PC-9 (cell line): ENCODE results near the gene RENBP. TPM values are rescaled to one million over a fixed set of nuclear protein-coding genes. Genes with fewer than 3 reads are reported as not detected.

Experiments used
- BruUV-seq: library from RNA; stranded (reverse); fragments of 400-500 nt; replicated peaks from 2 replicates; lab custom pipeline; 2021; lab: Mats Ljungman, UMichigan
- CTCF ChIA-PET: fragments of 300-600 bp; sonication (Branson Sonifier 250); formaldehyde crosslinking; loops from one replicate; lab custom pipeline; 2022; ENCODE audit warnings: antibody characterized with exemption; lab: Charles Lee
- POLR2A ChIA-PET: fragments of 300-600 bp; sonication (Branson Sonifier 250); formaldehyde crosslinking; loops from one replicate; lab custom pipeline; 2022; ENCODE audit warnings: antibody characterized with exemption; ENCODE audit not compliant: unreplicated experiment; lab: Charles Lee
- DNase-seq, 2 experiments: peaks; one replicate each; pipeline versions ENCODE4 v3.0.0 to v3.0.0-alpha.2; 2015 to 2022; ENCODE audit warnings: mixed read lengths in 1 of 2
- H2AFZ ChIP-seq: fragments of 200-600 bp; sonication (generic); 2 replicates; pipeline ENCODE4 v1.8.1; 2017; ENCODE audit warnings: antibody characterized with exemption
- H3F3A ChIP-seq: fragments of 200-600 bp; sonication (generic); 2 replicates; pipeline ENCODE4 v1.8.1; 2017; ENCODE audit warnings: antibody characterized with exemption, mild to moderate bottlenecking, low read depth; ENCODE audit not compliant: insufficient read depth
- H3K27ac ChIP-seq: fragments of 200-600 bp; sonication (generic); 2 replicates; pipeline ENCODE4 v1.6.1; 2016; ENCODE audit warnings: mixed run types
- H3K27me3 ChIP-seq: fragments of 200-600 bp; sonication (generic); 2 replicates; pipeline ENCODE4 v1.6.1; 2016; ENCODE audit warnings: low read depth, mixed run types; ENCODE audit not compliant: insufficient read depth
- H3K36me3 ChIP-seq: fragments of 200-600 bp; sonication (generic); 2 replicates; pipeline ENCODE4 v1.6.1; 2016; ENCODE audit warnings: low read depth, mixed run types
- H3K4me1 ChIP-seq: fragments of 200-600 bp; sonication (generic); replicated peaks from 2 replicates; pipeline ENCODE4 v1.6.1; 2016; ENCODE audit warnings: mixed run types; ENCODE audit not compliant: insufficient read depth
- H3K4me2 ChIP-seq: fragments of 200-600 bp; sonication (generic); 2 replicates; pipeline ENCODE4 v1.6.1; 2017; ENCODE audit warnings: mixed run types
- H3K4me3 ChIP-seq: fragments of 200-600 bp; sonication (generic); 2 replicates; pipeline ENCODE4 v1.6.1; 2016; ENCODE audit warnings: mixed run types
- H3K79me2 ChIP-seq: fragments of 200-600 bp; sonication (generic); 2 replicates; pipeline ENCODE4 v1.6.1; 2017; ENCODE audit warnings: low read depth, mixed run types
- H3K9me2 ChIP-seq: fragments of 200-600 bp; sonication (generic); 2 replicates; pipeline ENCODE4 v1.8.1; 2017; ENCODE audit warnings: mild to moderate bottlenecking; ENCODE audit not compliant: insufficient read depth
- H3K9me3 ChIP-seq: fragments of 200-600 bp; sonication (generic); 2 replicates; pipeline ENCODE4 v1.8.1; 2016; ENCODE audit warnings: low read depth; ENCODE audit not compliant: insufficient read depth
- H4K20me1 ChIP-seq: fragments of 200-600 bp; sonication (generic); 2 replicates; pipeline ENCODE4 v1.8.1; 2017; ENCODE audit not compliant: insufficient read depth
- EZH2 ChIP-seq: fragments of 200-600 bp; sonication (generic); IDR thresholded peaks from 2 replicates; pipeline ENCODE4 v1.8.0; 2017; ENCODE audit warnings: antibody characterized with exemption, low read depth
- intact Hi-C: fragments of 100-400 bp; cut with micrococcal nuclease; formaldehyde crosslinking; loops from one replicate; pipeline ENCODE4 v1.10.0; 2022; ENCODE audit not compliant: unreplicated experiment
- total RNA-seq: library from RNA; stranded (reverse); gene quantifications from 2 replicates; pipeline ENCODE4 v1.2.3, GENCODE V29; 2021
- TF ChIP-seq, protein P1 (sequence below): fragments of 200-600 bp; sonication (generic); conservative IDR thresholded peaks from 2 replicates; pipeline ENCODE4 v1.6.1; 2017; ENCODE audit warnings: mixed run types, antibody characterized with exemption, mild to moderate bottlenecking, moderate library complexity

Gene RENBP
- total RNA-seq, 1 experiment from 2014 or later = 6.8 TPM

DNA sequence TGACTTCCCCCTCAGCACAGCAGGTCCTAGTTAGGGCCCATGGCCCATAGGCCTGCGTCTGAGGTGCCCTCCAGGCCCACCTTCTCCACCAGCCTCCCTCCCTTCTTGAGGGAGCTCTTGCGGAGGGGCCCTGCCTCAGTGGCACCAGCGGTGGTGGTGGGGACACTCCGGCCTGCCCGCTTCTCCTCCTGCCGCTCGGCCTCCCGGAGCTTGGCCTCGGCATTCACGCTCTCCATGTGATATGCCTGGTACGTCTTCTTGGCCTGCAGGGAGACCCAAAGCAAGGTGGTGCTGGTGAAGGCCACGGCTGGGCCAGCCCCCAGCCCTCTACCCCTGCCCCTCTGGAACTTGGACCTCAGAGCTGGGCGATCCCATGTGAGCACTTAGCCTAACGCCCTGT, 23.9 kb downstream of the RENBP start:
- intact Hi-C loops = no loop called here

GRCh38 chrX:153919281-153919680, 25.2 kb downstream of the RENBP start:
- BruUV-seq = no TSS peak
- intact Hi-C loops = no loop called here
- no peaks in the 10 kb centered on the region for H3K4me1 ChIP-seq

More for the DNA sequence above, 23.9 kb downstream of the RENBP start:
- no peaks in the 10 kb centered on the region for H3K36me3 ChIP-seq
- CTCF ChIA-PET = no interaction called here
- TF ChIP-seq, protein P1, sequence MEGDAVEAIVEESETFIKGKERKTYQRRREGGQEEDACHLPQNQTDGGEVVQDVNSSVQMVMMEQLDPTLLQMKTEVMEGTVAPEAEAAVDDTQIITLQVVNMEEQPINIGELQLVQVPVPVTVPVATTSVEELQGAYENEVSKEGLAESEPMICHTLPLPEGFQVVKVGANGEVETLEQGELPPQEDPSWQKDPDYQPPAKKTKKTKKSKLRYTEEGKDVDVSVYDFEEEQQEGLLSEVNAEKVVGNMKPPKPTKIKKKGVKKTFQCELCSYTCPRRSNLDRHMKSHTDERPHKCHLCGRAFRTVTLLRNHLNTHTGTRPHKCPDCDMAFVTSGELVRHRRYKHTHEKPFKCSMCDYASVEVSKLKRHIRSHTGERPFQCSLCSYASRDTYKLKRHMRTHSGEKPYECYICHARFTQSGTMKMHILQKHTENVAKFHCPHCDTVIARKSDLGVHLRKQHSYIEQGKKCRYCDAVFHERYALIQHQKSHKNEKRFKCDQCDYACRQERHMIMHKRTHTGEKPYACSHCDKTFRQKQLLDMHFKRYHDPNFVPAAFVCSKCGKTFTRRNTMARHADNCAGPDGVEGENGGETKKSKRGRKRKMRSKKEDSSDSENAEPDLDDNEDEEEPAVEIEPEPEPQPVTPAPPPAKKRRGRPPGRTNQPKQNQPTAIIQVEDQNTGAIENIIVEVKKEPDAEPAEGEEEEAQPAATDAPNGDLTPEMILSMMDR = no peak
- no peak for TF ChIP-seq EZH2
- no peaks in the 10 kb centered on the region for H3K79me2 ChIP-seq
- no peaks in the 10 kb centered on the region for H4K20me1 ChIP-seq
- H3K4me2 ChIP-seq = no peak overlapping the region
- H3K9me2 ChIP-seq = no peaks in the 10 kb centered on the region
- H2AFZ ChIP-seq = no peak overlapping the region
- no peaks in the 10 kb centered on the region for H3K4me1 ChIP-seq
- no peak overlapping the region for H3K27ac ChIP-seq
- POLR2A ChIA-PET = no interaction called here
- no peaks in the 10 kb centered on the region for H3F3A ChIP-seq
- H3K9me3 ChIP-seq = no peaks in the 10 kb centered on the region
- H3K4me3 ChIP-seq = no peak overlapping the region
- no peaks in the 10 kb centered on the region for H3K27me3 ChIP-seq
- no peak for DNase-seq
- BruUV-seq = no TSS peak

DNA sequence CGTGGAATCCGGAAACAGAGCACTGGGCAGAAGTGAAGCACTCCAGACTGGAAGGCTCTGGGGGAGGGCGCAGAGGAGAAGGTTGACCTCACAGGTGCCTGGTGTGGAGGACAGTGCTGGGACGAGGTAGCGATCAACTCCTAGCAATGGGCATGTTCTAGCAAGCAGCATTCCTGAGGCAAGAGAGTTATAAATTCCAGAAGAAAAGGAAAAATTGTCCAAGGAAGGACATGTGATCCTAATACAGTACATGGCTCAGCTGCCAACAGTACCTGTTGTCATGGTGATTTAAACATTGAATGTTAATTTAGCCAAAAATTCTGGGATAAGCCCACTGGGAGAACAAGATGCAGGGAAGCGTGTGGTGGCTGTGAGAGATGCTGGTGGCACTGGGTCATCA, 26.6 kb downstream of the RENBP start:
- no peak overlapping the region for H2AFZ ChIP-seq
- intact Hi-C loops = no loop called here
- no peaks in the 10 kb centered on the region for H3K4me1 ChIP-seq
- no peaks in the 10 kb centered on the region for H3F3A ChIP-seq
- no peaks in the 10 kb centered on the region for H3K9me2 ChIP-seq
- H3K4me2 ChIP-seq = no peak overlapping the region
- no peak for DNase-seq
- no peaks in the 10 kb centered on the region for H3K27me3 ChIP-seq
- H3K79me2 ChIP-seq = no peaks in the 10 kb centered on the region
- H3K36me3 ChIP-seq = no peaks in the 10 kb centered on the region
- H4K20me1 ChIP-seq = no peaks in the 10 kb centered on the region
- no TSS peak for BruUV-seq
- TF ChIP-seq, protein P1 = no peak
- TF ChIP-seq EZH2 = no peak
- H3K27ac ChIP-seq = no peak overlapping the region
- ChIA-PET CTCF (interaction anchor here (0.6 kb wide), 1 partner anchor 30 kb away, joined by 4 read pairs; no protein-coding TSS in a partner anchor), POLR2A (interaction anchor here (0.7 kb wide), 1 partner anchor 8 kb away, joined by 7 read pairs; no protein-coding TSS in a partner anchor)
- no peaks in the 10 kb centered on the region for H3K9me3 ChIP-seq
- no peak overlapping the region for H3K4me3 ChIP-seq

More at GRCh38 chrX:153919281-153919680, 25.2 kb downstream of the RENBP start:
- H3K79me2 ChIP-seq = no peaks in the 10 kb centered on the region
- ChIA-PET CTCF (no interaction called here), POLR2A (no interaction called here)
- H3K27ac ChIP-seq = no peak overlapping the region
- no peaks in the 10 kb centered on the region for H3F3A ChIP-seq
- TF ChIP-seq, protein P1 = no peak
- TF ChIP-seq EZH2 = no peak
- no peaks in the 10 kb centered on the region for H3K9me2 ChIP-seq
- no peaks in the 10 kb centered on the region for H3K27me3 ChIP-seq
- no peak for DNase-seq
- no peaks in the 10 kb centered on the region for H4K20me1 ChIP-seq
- no peaks in the 10 kb centered on the region for H3K36me3 ChIP-seq
- H3K4me2 ChIP-seq = no peak overlapping the region
- H2AFZ ChIP-seq = no peak overlapping the region
- no peak overlapping the region for H3K4me3 ChIP-seq
- H3K9me3 ChIP-seq = no peaks in the 10 kb centered on the region
